Fibroblast of villous mesenchyme (primary cell): ENCODE results near the gene LAS1L. TPM values are rescaled to one million over a fixed set of nuclear protein-coding genes. Genes with fewer than 3 reads are reported as not detected.
"Not testable (repeated sequence)": the region's sequence is repeated elsewhere in the genome, so short reads cannot be mapped to it uniquely, and the experiment has no call there.

Source experiments
- DNase-seq: peaks from one replicate; pipeline ENCODE4 v3.0.0-alpha.2; 2010; ENCODE audit warnings: low read depth
- H3K4me3 ChIP-seq: 2 replicates; pipeline ENCODE4 v1.5.1; 2011; ENCODE audit warnings: low read depth, mild to moderate bottlenecking, low read length
- CTCF ChIP-seq: IDR thresholded peaks from 2 replicates; pipeline ENCODE4 v1.5.1; 2012; ENCODE audit warnings: low read depth, mild to moderate bottlenecking, low read length; ENCODE audit not compliant: insufficient read depth
- total RNA-seq: library from RNA; depleted of rRNA; stranded (reverse); fragments of >200 nt; gene quantifications from 2 replicates; pipeline ENCODE4 v1.2.3, GENCODE V29; 2012

The LAS1L gene
- total RNA-seq, 1 donor, result 15.5 TPM

- H3K4me3 ChIP-seq, result no peak overlapping the region
- DNase-seq, result no peak
- no peak for TF ChIP-seq CTCF
Observed at GRCh38 chrX:65491620-65492019, 43.0 kb downstream of the LAS1L start.

- TF ChIP-seq CTCF, result no peak
- DNase-seq, result peak; percentile 73
- no peak overlapping the region for H3K4me3 ChIP-seq
Observed at GRCh38 chrX:65488495-65488894, 46.1 kb downstream of the LAS1L start.

- DNase-seq, result no peak
- no peak for TF ChIP-seq CTCF
- no peak overlapping the region for H3K4me3 ChIP-seq
Observed at GRCh38 chrX:65480960-65481359, 53.6 kb downstream of the LAS1L start.

- DNase-seq, H3K4me3 ChIP-seq: not testable (repeated sequence)
Observed at GRCh38 chrX:65479102-65479501, 55.5 kb downstream of the LAS1L start.

- DNase-seq, result no peak
- TF ChIP-seq CTCF, result no peak
Observed at GRCh38 chrX:65476564-65476963, 58.0 kb downstream of the LAS1L start.

GRCh38 chrX:65463550-65463949, 71.0 kb downstream of the LAS1L start:
- H3K4me3 ChIP-seq, result no peak overlapping the region
- DNase-seq, result peak; percentile 3
- no peak for TF ChIP-seq CTCF

More at GRCh38 chrX:65476564-65476963, 58.0 kb downstream of the LAS1L start:
- no peak overlapping the region for H3K4me3 ChIP-seq

Other genes with a start within 250 kb of the LAS1L start
- 305 and 309 TPM in 2 replicates for gene MSN, start 132.9 kb upstream of the LAS1L start, total RNA-seq